ENCODE results near the gene DRC3. TPM values are rescaled to one million over a fixed set of nuclear protein-coding genes. Genes with fewer than 3 reads are reported as not detected.

DRC3 gene
- total RNA-seq, 6 experiments from 2014 or later: 0.25 to 0.98 (median 0.72) TPM

GRCh38 chr17:17957584-17957916 is 15.1 kb upstream of the DRC3 start:
- intact Hi-C loops (cut with DNase I): no loop called here
- Histone ChIP-seq H3K27me3 (no peaks in the 10 kb centered on the region), H3K27ac (peak overlapping the region in 1 of 3 donors; percentile 24), H3K4me1 (peaks cover 0 to 23% (median 9%) of the 10 kb centered on the region in 4 donors), H3K9me3 (no peaks in the 10 kb centered on the region), H3K4me3 (no peak overlapping the region), H3K36me3 (no peaks in the 10 kb centered on the region)
- 100% methylated on average over 7 of the region's 7 CpGs for WGBS (ENCODE audit: insufficient coverage, low coverage, low lambda C conversion rate, missing lambda C conversion rate)
- ATAC-seq: no peak
- DNase-seq: no peak
- TF ChIP-seq POLR2A (IDR thresholded peaks at IDR 0.05) (no peak), CTCF (IDR thresholded peaks at IDR 0.05) (no peak)

GRCh38 chr17:17958982-17959381 is 13.7 kb upstream of the DRC3 start:
- intact Hi-C loops (cut with DNase I): no loop called here
- H3K4me3 ChIP-seq: no peak overlapping the region
- H3K27ac ChIP-seq: peak overlapping the region; percentile 10 to 49 (median 18)
- H3K27me3 ChIP-seq: no peaks in the 10 kb centered on the region
- peaks cover 0 to 23% (median 9%) of the 10 kb centered on the region in 4 donors for H3K4me1 ChIP-seq
- H3K9me3 ChIP-seq: no peaks in the 10 kb centered on the region
- ATAC-seq (no peak), DNase-seq (no peak)
- H3K36me3 ChIP-seq: no peaks in the 10 kb centered on the region
- TF ChIP-seq POLR2A (IDR thresholded peaks at IDR 0.05): no peak
- TF ChIP-seq CTCF (IDR thresholded peaks at IDR 0.05): no peak
- WGBS (ENCODE audit: insufficient coverage, low coverage, low lambda C conversion rate, missing lambda C conversion rate): 86% methylated on average over 5 of the region's 5 CpGs

- Histone ChIP-seq H3K9me3 (no peaks in the 10 kb centered on the region), H3K27me3 (no peaks in the 10 kb centered on the region), H3K27ac (peak overlapping the region; percentile 10 to 49 (median 18)), H3K36me3 (no peaks in the 10 kb centered on the region), H3K4me1 (peaks cover 0 to 23% (median 9%) of the 10 kb centered on the region in 4 donors), H3K4me3 (no peak overlapping the region)
- DNase-seq (no peak), ATAC-seq (peak; percentile 59 to 71 (median 68))
- WGBS (ENCODE audit: insufficient coverage, low coverage, low lambda C conversion rate, missing lambda C conversion rate): 18% methylated on average over 7 of the region's 7 CpGs
- TF ChIP-seq POLR2A (IDR thresholded peaks at IDR 0.05) (no peak), CTCF (IDR thresholded peaks at IDR 0.05) (no peak)
- intact Hi-C loops (cut with DNase I): no loop called here
Measured at GRCh38 chr17:17959520-17960361, 12.9 kb upstream of the DRC3 start.

GRCh38 chr17:17960500-17961030 is 12.1 kb upstream of the DRC3 start:
- no peaks in the 10 kb centered on the region for H3K36me3 ChIP-seq
- TF ChIP-seq CTCF (IDR thresholded peaks at IDR 0.05) (no peak), POLR2A (IDR thresholded peaks at IDR 0.05) (no peak)
- H3K27ac ChIP-seq: peak overlapping the region in 2 of 3 donors; percentile 10 to 49
- peaks cover 0 to 23% (median 9%) of the 10 kb centered on the region in 4 donors for H3K4me1 ChIP-seq
- intact Hi-C loops (cut with DNase I): no loop called here
- H3K9me3 ChIP-seq: no peaks in the 10 kb centered on the region
- ATAC-seq: no peak
- no peak overlapping the region for H3K4me3 ChIP-seq
- no peak for DNase-seq
- H3K27me3 ChIP-seq: no peaks in the 10 kb centered on the region
- 71% methylated on average over 4 of the region's 5 CpGs for WGBS (ENCODE audit: insufficient coverage, low coverage, low lambda C conversion rate, missing lambda C conversion rate)
